ENCODE measurements around the gene EGR2.
A peak's percentile ranks its signal among the peaks of the same experiment; 100 is the strongest.

Gene EGR2

DNA sequence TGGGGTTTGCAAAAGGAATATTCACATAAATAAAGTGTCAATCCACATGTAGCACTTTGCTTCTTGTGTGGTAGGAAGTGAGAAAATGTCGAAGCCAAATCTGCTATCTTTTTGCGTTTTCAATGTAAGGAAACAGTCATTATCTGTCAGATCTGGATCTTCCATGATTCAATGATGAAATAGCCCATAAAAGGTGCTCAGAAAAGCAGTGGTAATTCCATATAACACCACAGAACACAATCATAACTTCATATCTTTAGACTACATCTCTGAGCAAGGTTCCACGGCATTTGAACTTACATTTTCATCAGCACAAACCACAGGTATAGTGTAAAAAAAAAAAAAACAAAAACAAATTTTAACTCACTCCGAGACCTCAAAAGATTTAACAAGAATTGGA is 39.9 kb upstream of the EGR2 start:
- TF ChIP-seq FOXK2 (IDR thresholded peaks at IDR 0.05), result no peak
- DNase-seq (ENCODE audit: extremely low spot score), result no peak
- POLR2A ChIA-PET, result no interaction called here
- CTCF ChIA-PET, result no interaction called here

DNA sequence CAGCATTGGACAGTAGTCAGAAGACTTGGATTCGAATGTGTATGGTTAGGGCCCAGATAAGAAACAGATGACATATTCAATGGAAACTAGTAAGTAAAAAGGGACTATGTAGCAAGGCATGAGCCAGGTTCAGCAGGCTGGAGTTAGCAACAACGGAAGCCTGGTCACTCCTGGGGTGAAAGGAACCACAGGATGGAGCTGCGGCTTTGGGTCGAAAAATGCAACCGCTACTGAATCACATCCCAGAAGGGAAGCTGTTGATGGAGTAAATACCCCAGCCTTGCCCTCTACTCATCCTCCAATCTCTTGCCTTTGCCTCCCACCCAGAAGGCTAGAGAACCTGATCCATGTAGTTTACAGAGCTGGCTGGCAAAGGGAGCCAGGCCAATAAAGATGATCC is 37.5 kb upstream of the EGR2 start:
- no peak for DNase-seq (ENCODE audit: extremely low spot score)
- POLR2A ChIA-PET, result no interaction called here

DNA sequence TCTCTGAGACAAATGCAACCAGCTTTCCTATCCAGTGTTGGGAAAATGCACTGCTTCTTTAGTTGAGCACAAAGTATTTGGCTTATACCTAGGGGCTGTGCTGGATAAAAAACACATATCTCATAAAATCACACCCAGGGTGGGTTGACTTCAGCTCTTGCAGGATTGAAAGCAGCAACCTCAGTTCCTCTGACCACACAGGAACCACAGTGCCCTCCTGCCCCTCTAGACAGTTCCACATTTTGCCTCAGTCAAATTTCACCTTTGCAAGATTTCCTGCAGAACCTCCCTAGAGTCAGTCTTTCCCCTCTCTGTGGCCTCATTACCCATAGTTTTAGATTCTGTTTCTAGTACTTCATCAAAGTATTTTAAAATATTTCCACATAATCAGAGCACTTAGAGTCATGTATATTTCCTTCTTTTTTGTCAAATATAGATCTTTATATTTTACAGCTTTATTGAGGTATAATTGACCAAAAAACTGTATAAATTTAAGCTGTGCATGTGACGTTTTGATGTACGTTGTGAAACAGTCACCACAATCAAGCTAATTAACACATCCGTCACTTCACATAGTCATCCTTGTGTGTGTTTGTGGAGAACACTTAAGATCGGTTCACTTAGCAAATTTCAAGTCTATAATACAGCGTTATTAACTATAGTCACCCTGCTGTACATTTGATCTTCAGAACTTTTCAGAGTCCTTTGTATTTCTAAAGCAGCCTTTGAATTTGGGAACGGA is 37.0 kb upstream of the EGR2 start:
- ChIA-PET POLR2A (no interaction called here), CTCF (interaction anchor here (0.5 to 0.6 kb wide), 2 partner anchors 115 to 285 kb away, joined by 4 to 5 read pairs; no protein-coding TSS in a partner anchor)
- TF ChIP-seq FOXK2 (IDR thresholded peaks at IDR 0.05) (no peak), SUZ12 (IDR thresholded peaks at IDR 0.05) (no peak), FOXA1 (IDR thresholded peaks at IDR 0.05) (no peak), NFRKB (IDR thresholded peaks at IDR 0.05) (no peak), L3MBTL2 (conservative IDR thresholded peaks at IDR 0.05) (no peak), SP1 (IDR thresholded peaks at IDR 0.05) (no peak), ELF4 (IDR thresholded peaks at IDR 0.05) (no peak), ZNF384 (IDR thresholded peaks at IDR 0.05) (no peak), CTBP1 (IDR thresholded peaks at IDR 0.05; ENCODE audit: borderline replicate concordance) (no peak), ARNT (IDR thresholded peaks at IDR 0.05) (no peak), TARDBP (IDR thresholded peaks at IDR 0.05) (no peak), HDGF (IDR thresholded peaks at IDR 0.05; ENCODE audit: borderline replicate concordance) (no peak), BHLHE40 (IDR thresholded peaks at IDR 0.05; ENCODE audit: borderline replicate concordance) (no peak)
- no peak for DNase-seq (ENCODE audit: extremely low spot score)

More for the DNA sequence above, 37.5 kb upstream of the EGR2 start:
- TF ChIP-seq TARDBP (IDR thresholded peaks at IDR 0.05) (no peak), FOXM1 (IDR thresholded peaks at IDR 0.05; ENCODE audit: borderline replicate concordance) (no peak), BHLHE40 (IDR thresholded peaks at IDR 0.05; ENCODE audit: borderline replicate concordance) (no peak), LEF1 (IDR thresholded peaks at IDR 0.05; ENCODE audit: borderline replicate concordance) (no peak), FOXA1 (IDR thresholded peaks at IDR 0.05) (no peak), FOXK2 (IDR thresholded peaks at IDR 0.05) (no peak), SP1 (IDR thresholded peaks at IDR 0.05) (no peak), SUZ12 (IDR thresholded peaks at IDR 0.05) (no peak), NFRKB (IDR thresholded peaks at IDR 0.05) (no peak), ARNT (IDR thresholded peaks at IDR 0.05) (no peak), CTBP1 (IDR thresholded peaks at IDR 0.05; ENCODE audit: borderline replicate concordance) (no peak), L3MBTL2 (conservative IDR thresholded peaks at IDR 0.05) (no peak), HDGF (IDR thresholded peaks at IDR 0.05; ENCODE audit: borderline replicate concordance) (no peak), ELF4 (IDR thresholded peaks at IDR 0.05) (no peak), ZNF384 (IDR thresholded peaks at IDR 0.05) (no peak)
- TF ChIP-seq, protein P1, sequence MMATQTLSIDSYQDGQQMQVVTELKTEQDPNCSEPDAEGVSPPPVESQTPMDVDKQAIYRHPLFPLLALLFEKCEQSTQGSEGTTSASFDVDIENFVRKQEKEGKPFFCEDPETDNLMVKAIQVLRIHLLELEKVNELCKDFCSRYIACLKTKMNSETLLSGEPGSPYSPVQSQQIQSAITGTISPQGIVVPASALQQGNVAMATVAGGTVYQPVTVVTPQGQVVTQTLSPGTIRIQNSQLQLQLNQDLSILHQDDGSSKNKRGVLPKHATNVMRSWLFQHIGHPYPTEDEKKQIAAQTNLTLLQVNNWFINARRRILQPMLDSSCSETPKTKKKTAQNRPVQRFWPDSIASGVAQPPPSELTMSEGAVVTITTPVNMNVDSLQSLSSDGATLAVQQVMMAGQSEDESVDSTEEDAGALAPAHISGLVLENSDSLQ (IDR thresholded peaks at IDR 0.05), result no peak
- CTCF ChIA-PET, result no interaction called here

- peak; percentile 12 for DNase-seq (ENCODE audit: extremely low spot score)
- TF ChIP-seq FOXA1 (IDR thresholded peaks at IDR 0.05) (no peak), ELF4 (IDR thresholded peaks at IDR 0.05) (no peak), L3MBTL2 (conservative IDR thresholded peaks at IDR 0.05) (no peak), FOXM1 (IDR thresholded peaks at IDR 0.05; ENCODE audit: borderline replicate concordance) (no peak), HDGF (IDR thresholded peaks at IDR 0.05; ENCODE audit: borderline replicate concordance) (no peak), SP1 (IDR thresholded peaks at IDR 0.05) (no peak), TARDBP (IDR thresholded peaks at IDR 0.05) (no peak)
- POLR2A ChIA-PET, result no interaction called here
- CTCF ChIA-PET, result interaction anchor here (0.7 kb wide), 1 partner anchor 40 kb away, joined by 4 read pairs; no protein-coding TSS in a partner anchor
Measured at GRCh38 chr10:62851442-62851841, 35.3 kb upstream of the EGR2 start.

GRCh38 chr10:62850646-62851045 is 34.5 kb upstream of the EGR2 start:
- no peak for DNase-seq (ENCODE audit: extremely low spot score)
- ChIA-PET POLR2A (no interaction called here), CTCF (no interaction called here)
- no peak for TF ChIP-seq SP1 (IDR thresholded peaks at IDR 0.05)
- TF ChIP-seq NFRKB (IDR thresholded peaks at IDR 0.05), result no peak
- TF ChIP-seq L3MBTL2 (conservative IDR thresholded peaks at IDR 0.05), result no peak
- no peak for TF ChIP-seq FOXA1 (IDR thresholded peaks at IDR 0.05)
- no peak for TF ChIP-seq HDGF (IDR thresholded peaks at IDR 0.05; ENCODE audit: borderline replicate concordance)
- TF ChIP-seq LEF1 (IDR thresholded peaks at IDR 0.05; ENCODE audit: borderline replicate concordance), result no peak
- no peak for TF ChIP-seq ARNT (IDR thresholded peaks at IDR 0.05)
- TF ChIP-seq BHLHE40 (IDR thresholded peaks at IDR 0.05; ENCODE audit: borderline replicate concordance), result no peak
- no peak for TF ChIP-seq ELF4 (IDR thresholded peaks at IDR 0.05)
- TF ChIP-seq FOXM1 (IDR thresholded peaks at IDR 0.05; ENCODE audit: borderline replicate concordance), result no peak
- TF ChIP-seq TARDBP (IDR thresholded peaks at IDR 0.05), result no peak
- no peak for TF ChIP-seq ZNF384 (IDR thresholded peaks at IDR 0.05)
- TF ChIP-seq SUZ12 (IDR thresholded peaks at IDR 0.05), result no peak
- no peak for TF ChIP-seq CTBP1 (IDR thresholded peaks at IDR 0.05; ENCODE audit: borderline replicate concordance)
- TF ChIP-seq FOXK2 (IDR thresholded peaks at IDR 0.05), result no peak
- TF ChIP-seq, protein P1 (IDR thresholded peaks at IDR 0.05), result no peak

DNA sequence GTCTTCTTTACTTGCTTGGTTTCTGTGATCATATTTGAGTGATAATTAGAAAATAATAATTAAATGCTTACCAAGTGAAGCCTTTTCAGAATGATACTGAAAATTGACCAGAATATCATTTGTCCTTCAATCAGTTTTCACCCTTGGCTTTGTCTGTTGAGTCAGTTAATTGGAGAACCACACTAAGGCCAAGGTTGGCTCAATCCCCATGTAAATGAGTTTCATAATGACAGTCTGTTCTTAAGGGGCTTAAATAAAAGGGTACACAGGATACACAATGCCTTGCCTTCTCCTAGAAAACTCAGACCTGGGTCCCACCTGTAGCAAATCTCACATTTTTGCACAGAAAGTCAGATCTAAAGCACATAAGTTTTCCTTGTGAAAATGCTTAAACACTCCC is 31.3 kb upstream of the EGR2 start:
- no peak for DNase-seq (ENCODE audit: extremely low spot score)
- no peak for TF ChIP-seq SUZ12 (IDR thresholded peaks at IDR 0.05)
- no peak for TF ChIP-seq TARDBP (IDR thresholded peaks at IDR 0.05)
- no peak for TF ChIP-seq FOXK2 (IDR thresholded peaks at IDR 0.05)
- no peak for TF ChIP-seq ZNF384 (IDR thresholded peaks at IDR 0.05)
- TF ChIP-seq, protein P1 (IDR thresholded peaks at IDR 0.05), result no peak
- no peak for TF ChIP-seq ARNT (IDR thresholded peaks at IDR 0.05)
- no peak for TF ChIP-seq ELF4 (IDR thresholded peaks at IDR 0.05)
- TF ChIP-seq FOXA1 (IDR thresholded peaks at IDR 0.05), result no peak
- TF ChIP-seq FOXM1 (IDR thresholded peaks at IDR 0.05; ENCODE audit: borderline replicate concordance), result no peak
- no peak for TF ChIP-seq SP1 (IDR thresholded peaks at IDR 0.05)
- POLR2A ChIA-PET, result no interaction called here
- CTCF ChIA-PET, result no interaction called here
